GM18858 (cell line): ENCODE results near the gene SLC1A2.

ENCODE experiments used
- ATAC-seq: cut with Tn5 transposase; IDR thresholded peaks from one replicate; pipeline ENCODE4 v1.9.1; 2021; ENCODE audit not compliant: unreplicated experiment

SLC1A2 gene

DNA sequence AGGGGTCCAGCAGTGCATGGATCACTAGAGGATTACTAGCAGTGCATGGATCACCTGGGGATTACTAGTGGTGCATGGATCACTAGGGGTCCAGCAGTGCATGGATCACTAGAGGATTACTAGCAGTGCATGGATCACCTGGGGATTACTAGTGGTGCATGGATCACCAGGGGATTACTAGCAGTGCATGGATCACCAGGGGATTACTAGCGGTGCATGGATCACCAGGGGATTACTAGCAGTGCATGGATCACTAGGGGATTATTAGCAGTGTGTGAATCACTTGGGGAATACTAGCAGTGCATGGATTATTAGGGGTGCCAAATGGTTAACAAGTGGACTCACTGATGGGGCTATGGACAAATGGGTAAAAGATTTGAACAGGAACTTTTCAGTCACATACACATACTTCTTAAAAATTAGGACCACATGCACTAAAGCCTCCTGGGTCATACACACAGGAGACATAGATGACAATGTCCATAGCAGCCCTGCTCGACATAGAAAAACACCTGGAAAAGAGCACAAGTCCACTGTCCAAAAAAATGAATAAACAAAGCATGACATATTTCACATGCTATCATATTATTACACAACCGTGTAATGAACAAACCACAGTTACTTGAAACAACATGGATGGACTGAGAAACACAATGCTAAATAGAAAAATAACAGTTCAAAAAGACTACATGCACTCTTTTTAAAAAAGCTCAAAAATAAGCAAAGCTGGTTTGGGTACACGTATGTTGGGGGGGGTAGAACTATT is 170.6 kb downstream of the SLC1A2 start:
- no peak for ATAC-seq

DNA sequence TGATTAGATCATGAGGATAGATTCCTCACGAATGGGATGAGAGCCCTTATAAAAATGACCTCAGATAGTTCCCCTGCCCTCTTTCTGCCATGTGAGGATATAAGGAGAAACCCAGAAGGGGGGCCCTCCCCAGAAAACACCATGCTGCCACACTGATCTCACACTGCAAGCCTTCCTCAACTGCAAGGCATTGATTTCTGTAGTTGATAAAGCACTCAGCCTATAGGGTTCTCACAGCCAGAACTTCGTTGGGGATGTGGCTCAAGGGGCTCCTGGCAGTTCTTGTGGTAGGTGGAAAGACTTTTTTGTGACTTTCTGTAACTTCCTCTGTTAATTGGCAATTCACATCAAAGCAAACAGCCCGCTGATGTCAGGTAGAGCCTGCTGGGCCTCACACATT is 171.5 kb downstream of the SLC1A2 start:
- ATAC-seq: no peak

DNA sequence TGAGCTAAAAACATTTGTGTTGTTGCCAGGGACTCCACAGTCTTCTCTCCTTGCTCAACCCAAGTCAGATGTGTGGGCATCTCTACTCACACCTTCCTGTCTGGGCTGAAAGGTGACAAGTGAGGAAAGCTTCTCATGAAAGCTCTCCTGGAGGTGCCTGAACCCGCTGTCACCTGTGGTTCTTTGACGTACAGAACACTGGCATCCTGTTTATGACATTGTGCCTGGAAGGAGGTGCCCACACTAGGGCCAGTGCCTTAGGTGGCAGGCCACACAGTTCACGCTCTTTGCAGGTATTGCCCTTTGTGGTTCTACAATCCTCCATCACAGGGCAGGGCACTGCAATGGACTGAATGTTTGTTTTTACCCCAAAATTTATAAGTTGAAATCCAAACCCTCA is 171.9 kb downstream of the SLC1A2 start:
- ATAC-seq: no peak

DNA sequence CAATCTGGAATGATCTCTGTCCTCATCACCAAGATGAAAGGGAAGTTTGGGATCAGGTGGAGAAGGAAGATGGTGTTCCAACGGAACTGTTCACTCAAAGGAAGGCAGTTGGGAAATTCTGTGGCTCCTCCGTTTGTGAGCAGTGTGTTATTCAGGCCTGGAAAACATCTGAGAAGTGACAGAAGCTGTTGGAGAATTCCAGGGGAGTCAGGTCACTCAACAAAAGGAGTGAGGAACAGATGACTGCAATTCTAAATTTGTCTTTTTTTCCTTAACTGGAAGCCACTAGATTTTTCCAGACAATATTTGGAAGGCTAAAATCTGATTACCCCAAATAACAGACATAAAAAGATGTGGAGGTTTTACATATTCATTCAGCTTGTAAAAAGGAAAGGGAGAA is 172.6 kb downstream of the SLC1A2 start:
- ATAC-seq: no peak

DNA sequence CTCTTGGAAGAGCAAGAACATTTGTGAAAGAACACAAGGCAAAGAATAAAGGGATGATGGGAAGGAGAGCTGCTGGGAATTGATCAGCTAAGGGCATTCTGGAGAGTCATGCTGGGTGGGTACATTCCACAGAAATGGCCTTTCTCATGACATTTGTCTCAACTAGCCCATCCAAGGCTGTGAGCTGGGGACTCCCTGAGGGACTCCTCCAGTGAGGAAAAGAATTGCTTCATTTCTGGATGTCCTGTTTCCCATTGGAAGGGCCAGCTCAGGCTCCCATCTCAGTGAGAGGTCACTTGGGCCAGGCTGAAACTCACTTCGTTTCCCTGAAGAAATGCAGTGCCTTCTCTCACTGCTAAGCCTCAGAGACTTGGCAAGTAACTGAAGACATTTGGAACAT is 173.6 kb downstream of the SLC1A2 start:
- no peak for ATAC-seq

DNA sequence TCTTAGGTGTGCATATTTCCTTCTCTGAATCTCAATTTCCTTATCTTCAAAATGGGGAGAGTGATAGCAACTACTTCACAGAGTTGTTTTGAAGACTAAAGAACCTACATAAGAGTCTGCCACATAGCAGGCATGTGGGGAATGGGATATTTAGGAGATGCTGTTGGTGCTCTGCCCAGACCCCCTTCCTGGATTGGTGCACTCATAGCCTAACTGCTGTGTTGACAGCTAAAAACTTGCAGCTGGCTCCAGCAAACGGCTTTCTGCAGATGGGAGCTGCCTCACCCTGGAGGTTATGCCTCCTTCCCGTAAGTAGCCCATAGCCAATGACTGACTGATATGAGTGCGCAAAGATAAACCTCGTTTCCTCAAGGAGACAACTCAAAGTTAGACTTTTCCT is 174.3 kb downstream of the SLC1A2 start:
- ATAC-seq: no peak

DNA sequence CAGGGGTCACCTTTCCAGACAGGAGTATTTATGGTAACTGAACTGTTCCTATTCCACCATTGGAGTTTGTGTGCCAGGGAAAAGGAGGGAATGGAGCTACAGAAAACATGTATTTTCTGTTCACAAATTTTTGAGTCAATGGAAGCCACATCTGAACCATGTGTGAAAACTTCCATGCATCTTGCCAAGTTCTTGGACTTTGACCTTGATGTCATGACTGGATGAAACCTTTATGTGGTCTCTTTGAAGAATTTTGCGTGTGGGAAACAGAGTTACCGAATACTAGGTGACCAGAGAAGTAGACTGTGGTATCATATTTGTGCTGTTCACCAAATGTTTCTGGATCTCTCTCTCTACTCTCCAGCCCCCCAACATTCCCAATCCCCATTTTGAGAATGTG is 175.6 kb downstream of the SLC1A2 start:
- ATAC-seq: no peak

DNA sequence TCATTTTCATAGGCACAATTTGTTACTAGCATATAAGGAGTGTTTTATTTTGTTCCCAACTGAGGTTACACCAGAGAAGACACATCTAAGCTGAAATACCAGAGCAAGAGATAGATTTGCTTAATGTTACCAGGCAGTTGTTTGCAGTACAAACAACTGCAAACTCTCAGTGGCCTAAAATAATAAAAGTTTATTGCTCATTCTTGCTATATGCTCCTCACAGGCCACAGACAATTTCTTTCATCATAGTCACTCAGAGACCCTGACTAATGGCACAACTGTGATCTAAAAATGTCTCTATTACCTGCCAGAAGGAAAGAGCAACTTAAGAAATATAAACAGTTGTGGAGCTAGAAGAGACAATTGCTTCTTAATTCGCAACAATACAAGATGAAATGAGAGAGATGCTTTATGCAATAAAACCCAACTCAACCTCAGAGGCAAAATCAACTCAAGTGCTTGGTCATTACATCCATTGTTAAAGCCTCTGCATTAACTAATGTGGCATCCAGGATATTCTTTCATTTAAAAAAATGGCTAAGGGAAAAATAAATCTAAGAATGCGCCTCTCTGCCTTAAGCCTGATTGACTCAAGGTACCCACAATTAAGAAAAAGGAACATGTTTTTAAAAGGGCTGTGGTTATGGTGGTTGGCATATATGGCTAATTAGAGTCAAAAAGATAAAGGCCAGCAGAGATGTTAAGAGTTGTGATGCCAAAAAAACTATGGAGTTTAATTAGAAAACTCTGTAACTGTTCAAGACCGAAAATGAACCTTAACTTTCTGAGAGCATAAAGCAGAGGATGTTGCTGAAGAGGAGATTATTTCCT is 176.7 kb downstream of the SLC1A2 start:
- no peak for ATAC-seq

DNA sequence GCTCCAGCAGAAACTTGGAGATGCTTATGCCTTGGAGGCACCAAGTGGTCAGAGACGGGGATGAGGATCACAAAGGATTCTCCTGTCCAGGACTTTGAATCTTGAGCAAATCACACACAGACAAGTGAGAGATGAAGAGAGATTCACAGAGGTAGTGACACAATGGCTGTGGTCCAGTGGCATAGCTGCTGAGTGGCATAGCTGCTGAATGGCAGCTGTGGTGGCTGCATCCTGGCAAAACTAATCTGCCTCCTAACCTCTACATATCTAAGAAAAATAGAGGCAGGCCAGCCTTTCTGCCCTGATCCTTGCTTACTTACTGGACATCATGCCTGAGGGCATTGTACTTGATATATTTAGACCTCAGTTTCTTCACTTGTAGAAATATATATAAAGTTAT is 177.8 kb downstream of the SLC1A2 start:
- ATAC-seq: no peak

DNA sequence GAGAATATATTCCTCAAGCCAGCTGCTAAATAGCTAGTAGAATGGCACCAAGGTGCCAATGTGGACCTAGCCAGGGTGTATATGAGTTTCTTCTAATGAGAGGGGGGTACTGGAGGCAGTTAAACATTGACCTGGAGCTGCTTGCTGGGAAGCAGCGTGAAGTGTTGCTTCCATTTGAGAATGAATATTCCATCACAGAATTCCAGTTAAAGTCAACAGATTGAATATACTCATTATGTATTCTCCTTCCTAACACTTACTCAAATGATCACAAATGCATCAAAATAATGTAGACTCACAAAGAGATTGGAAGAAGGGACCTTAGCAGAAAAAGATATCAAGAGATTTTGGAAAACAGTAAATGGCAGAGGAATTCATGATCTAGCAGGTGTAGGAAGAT is 178.3 kb downstream of the SLC1A2 start:
- no peak for ATAC-seq

DNA sequence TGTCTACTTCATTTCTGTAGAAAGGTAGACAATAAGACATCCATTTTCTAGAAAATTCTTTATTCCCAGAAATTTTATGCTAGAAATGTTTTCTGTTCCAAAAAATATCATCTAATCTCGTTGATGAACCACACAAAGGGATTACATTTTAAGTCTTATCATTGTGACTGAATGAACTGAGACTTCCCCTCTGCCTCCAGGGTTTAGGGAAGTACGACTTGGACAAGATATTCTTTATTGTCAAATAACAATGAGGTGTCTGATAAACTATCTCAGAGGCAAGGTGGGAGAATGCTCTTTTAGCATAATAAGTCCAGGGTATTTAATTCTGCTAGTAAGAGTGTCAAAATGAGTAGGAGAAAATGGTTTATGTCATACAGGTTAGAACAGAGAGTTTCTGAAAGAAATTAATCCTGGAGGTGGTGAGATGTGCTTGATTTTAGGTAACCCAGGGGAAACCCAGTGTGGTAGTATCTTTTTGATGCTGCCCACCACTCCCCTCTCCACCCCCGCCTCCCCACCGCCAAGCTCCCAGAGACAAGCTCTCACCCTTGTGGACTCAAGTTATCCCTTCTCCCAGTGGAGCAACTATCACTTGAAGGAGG is 179.8 kb downstream of the SLC1A2 start:
- ATAC-seq: no peak

DNA sequence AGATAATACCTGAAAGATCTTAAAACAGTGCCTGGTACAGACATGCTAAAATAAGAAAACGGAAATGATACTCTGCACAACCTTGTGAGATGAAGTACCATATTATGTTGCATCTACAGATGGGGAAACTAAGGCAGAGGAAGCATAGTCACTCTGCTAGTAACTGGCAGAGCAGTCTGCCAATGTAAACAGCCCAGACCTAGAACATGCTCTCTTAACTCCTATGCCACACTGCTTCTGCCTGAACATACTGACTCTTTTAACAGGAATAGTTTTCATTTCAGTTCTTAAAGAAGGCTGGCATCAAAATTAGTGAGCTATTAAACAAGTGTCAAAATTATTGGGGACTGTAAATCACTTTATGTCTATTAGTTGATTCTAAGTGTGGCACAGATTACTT is 180.5 kb downstream of the SLC1A2 start:
- ATAC-seq: no peak

DNA sequence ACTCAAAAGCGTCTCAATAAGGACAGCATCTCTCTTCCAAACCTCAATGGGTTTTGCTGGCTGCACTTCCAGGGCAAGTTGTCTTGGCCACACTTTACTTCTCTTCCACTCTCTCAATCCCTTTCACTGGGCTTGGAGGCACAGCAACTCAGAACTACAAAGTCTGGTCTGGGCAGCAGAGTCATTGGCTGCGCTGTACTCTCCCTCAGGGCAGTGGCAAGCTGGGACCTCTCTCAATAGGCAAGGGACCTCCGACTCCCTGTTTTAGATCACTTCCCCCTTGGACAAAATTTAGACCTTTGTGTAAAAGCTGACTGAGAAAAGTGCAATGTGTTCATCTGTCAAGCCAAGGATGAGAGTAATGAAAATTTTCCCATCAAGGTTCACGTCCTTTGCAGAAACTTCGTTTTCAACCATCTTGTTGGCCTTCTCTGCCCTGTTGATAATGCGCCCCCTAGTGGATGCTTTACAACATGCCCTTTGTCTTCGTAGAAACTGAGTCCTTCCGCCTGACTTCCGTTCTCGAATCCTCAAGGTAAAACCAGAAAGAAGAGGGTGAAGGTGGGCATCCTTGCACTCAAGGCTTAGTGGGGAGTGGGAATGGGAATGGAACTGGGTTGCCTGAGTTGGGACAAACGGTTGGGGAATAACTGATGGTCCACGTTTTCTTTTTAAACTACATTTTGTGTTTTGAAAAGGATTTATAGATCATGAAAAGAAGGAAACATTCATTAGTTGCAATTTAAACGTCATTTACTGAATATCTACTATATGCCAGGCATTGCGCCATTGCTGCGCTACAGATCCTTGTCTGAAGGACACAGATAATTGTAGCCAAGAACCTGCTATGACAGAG is 181.3 kb downstream of the SLC1A2 start:
- ATAC-seq: no peak

DNA sequence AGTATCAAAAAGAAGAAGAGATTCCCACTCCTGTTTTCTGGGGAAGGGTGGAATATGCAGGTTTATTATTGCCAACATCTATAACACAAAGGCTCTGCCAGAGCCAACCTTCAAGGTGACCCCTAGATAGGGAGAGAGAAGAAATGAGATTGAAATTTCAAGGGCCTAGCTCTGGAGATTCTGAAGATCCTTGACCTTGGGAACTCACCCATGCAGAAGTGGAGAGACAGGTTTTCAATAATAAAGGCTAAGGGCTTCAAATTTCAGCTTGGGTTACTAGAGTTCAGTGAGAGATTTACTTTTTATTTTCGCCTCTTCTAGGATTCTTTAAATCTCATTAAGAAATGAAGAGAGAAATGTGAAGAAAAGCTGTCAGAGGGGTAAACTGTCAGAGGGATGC is 182.0 kb downstream of the SLC1A2 start:
- no peak for ATAC-seq

DNA sequence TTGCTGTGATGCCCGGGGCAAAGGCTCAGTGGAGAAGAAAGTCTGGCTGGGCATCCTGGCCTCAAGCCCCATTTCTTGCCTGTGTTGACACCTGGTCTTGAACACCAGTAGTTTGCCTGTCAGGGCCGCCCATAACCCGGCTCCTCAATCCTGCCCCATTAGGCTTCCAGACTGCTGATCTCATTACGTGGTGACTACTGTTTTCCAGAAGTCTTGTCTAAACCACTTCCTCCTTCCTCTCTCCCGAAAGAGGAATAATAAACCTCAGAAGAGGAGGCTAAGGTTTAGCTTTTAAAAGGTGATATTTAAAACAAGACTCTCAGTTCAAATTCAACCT is 182.7 kb downstream of the SLC1A2 start:
- no peak for ATAC-seq

DNA sequence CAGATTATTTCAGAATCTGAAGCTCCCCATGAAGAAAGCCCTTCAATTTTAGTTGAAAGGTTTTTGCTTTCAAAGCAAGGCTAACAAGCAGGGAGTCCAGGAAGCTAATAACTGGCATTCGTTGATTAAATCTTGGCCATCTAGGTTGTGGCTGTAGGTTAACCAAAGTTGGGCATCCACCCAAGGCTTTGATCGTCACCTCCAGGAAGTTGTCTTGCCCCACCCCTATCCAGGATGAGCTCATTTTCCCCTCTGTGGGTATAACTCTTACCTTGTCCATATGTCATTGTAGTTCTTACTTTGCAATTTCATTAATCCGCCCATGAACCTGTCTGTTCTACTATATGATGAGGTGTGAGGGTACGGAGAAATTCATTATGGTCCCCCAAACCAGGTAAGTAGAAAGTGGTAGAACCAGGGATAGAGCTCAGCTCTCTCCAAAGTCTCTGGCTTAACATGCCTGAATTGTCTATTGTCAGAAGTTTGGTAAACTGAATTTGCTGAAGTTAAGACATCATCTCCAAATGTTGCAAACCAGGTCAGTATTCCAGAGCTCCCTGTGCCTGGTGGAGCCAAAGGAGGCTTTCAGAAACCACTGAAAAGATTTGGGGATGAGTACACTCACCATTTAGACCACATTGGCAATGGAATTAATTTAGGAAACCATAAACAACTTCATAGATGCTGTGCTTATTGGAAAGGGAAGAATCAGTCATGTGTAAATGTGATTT is 183.3 kb downstream of the SLC1A2 start:
- no peak for ATAC-seq

DNA sequence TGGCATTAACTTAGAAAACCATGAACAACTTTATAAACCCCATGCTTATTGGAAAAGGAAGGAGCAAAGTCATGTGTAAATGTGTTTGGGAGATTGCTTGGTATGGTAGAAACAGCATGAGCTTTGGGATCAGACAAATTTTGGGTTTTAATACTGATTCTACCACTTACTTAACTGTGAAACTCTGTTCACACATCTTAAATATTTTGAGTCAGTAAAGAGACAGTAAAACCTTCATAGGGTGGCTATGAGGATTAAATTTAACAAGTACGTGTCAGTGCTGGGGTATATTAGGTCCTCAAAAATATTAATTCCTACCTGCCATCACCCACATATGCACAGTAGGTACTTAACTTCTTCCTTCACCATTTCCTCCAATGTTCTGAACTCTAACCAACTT is 183.9 kb downstream of the SLC1A2 start:
- ATAC-seq: no peak

DNA sequence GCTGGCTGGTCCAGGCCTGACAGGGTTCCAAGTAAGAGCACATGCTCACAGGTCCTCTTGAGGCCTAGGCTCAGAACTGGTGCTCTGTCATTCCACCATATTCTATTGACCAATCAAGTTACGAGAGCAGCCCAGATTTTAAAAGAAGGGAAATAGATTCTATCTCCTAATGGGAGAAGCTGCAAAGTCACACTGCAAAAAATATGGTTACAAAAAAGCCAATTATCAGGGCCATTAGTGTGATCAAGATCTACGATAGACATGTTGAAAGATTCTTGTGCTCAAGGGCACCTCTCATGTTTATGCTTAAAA is 184.2 kb downstream of the SLC1A2 start:
- no peak for ATAC-seq

DNA sequence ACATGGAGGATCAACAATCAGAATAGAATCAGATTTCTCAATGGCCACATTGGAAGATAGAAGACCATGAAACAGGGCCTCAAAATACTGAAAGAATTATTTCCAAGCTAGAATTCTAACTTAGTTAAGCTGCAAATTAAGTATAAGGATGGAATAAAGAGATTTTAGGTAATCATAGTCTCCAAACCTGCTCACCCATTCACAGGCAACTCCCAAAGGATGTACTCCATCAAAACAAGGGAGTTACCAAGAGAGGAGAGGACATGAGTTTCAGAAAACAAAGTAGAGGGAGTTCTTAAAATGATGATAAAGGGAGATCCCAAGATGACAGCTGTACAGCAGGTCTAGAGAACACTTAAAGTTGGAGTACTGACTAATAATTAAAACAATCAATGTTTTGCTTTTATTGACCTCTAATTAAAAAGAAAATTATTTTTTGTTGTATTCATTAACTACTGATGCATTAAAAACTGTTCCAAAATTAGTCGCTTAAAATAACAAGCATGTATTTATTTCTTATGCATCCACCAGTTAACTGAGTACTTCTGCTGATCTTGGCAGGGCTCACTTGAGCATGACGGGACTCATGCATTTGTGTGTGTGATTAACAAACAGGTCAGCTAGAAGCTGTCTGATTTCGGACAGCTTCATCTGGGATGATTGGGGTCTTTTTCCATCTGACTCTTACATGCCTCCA is 184.8 kb downstream of the SLC1A2 start:
- ATAC-seq: no peak

DNA sequence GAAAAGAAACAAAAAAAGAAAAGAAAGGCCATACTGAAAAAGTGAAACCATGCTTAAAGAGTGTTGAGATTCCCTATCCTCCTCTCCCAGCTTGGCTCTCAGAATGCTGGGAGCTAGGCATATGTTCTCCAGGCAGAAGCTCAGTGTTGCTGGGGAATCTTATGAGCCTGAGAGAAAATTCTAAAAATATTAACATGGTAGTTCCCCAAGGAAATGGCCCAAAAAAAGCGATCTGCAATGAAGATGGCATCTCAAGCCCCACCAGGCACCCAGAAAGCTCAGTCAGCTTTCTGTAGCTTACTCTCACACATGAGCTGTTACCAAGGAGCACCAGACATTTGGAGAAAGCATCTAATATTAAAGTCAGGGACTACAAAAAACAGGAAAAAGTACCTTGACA is 185.8 kb downstream of the SLC1A2 start:
- ATAC-seq: no peak
